Lung (tissue), 12 donors: ENCODE data around the gene ABHD16B. TPM values are rescaled to one million over a fixed set of nuclear protein-coding genes. Genes with fewer than 3 reads are reported as not detected.
A peak's percentile ranks its signal among the peaks of the same experiment; 100 is the strongest.

Experiments used
- ATAC-seq: fragments of 200-7000 bp; cut with Tn5 transposase; one replicate; pipeline ENCODE4 v1.9.1; 2020; ENCODE audit warnings: moderate number of reproducible peaks; ENCODE audit not compliant: insufficient read depth, low FRiP score
- DNase-seq, 3 donors: peaks; one replicate each; pipeline ENCODE4 v3.0.0-alpha.2; 2013 to 2017
- H3K27ac ChIP-seq, 2 donors: one replicate each; pipeline ENCODE4 v1.5.1; 2013; ENCODE audit warnings: mild to moderate bottlenecking in 2 of 2, moderate library complexity in 2 of 2, control low read depth in 1 of 2, inconsistent platforms in 1 of 2, low read depth in 1 of 2, low read length in 1 of 2
- H3K27me3 ChIP-seq, 3 donors: one replicate each; pipeline ENCODE4 v1.5.1; 2013; ENCODE audit warnings: low read length in 2 of 3; ENCODE audit not compliant: control insufficient read depth in 3 of 3, insufficient read depth in 3 of 3
- H3K36me3 ChIP-seq, 4 donors: one replicate each; pipeline ENCODE4 v1.5.1; 2013; ENCODE audit warnings: low read length in 4 of 4, mild to moderate bottlenecking in 1 of 4, moderate library complexity in 1 of 4; ENCODE audit not compliant: control insufficient read depth in 4 of 4, insufficient read depth in 4 of 4
- H3K4me1 ChIP-seq, 5 donors: one replicate each; pipeline ENCODE4 v1.5.1; 2013; ENCODE audit warnings: low read length in 5 of 5, mild to moderate bottlenecking in 2 of 5, moderate library complexity in 1 of 5; ENCODE audit not compliant: control insufficient read depth in 5 of 5, insufficient read depth in 5 of 5
- H3K4me3 ChIP-seq: one replicate; pipeline ENCODE4 v1.5.1; 2013; ENCODE audit warnings: mild to moderate bottlenecking, control low read depth, moderate library complexity
- H3K9ac ChIP-seq, 2 donors: one replicate each; pipeline ENCODE4 v1.5.1; 2013; ENCODE audit warnings: low read length in 2 of 2, control low read depth in 1 of 2; ENCODE audit not compliant: insufficient read depth in 1 of 2
- H3K9me3 ChIP-seq, 4 donors: one replicate each; pipeline ENCODE4 v1.5.1; 2013; ENCODE audit warnings: low read length in 3 of 4, mild to moderate bottlenecking in 1 of 4, moderate library complexity in 1 of 4; ENCODE audit not compliant: control insufficient read depth in 4 of 4, insufficient read depth in 3 of 4
- WGBS, 2 donors: extraction: QIAGEN DNeasy Blood & Tissue Kit; methylation state at CpG; one replicate each; pipeline ENCODE4 v1.1.7; 2013; 5-methylcytosine and 5-hydroxymethylcytosine counted together
- polyA plus RNA-seq, 2 donors: library from polyadenylated mRNA; stranded (reverse); fragments of 200-250 nt; gene quantifications; one replicate each; pipeline ENCODE4 v1.2.1, GENCODE V29; 2013
- total RNA-seq, 2 donors: library from RNA; depleted of rRNA in 1 of 2; stranded (reverse); fragments of >200 nt in 1 of 2; gene quantifications; one replicate each; pipeline ENCODE4 v1.2.1, GENCODE V29; 2014 to 2021
- TF ChIP-seq, protein P1 (sequence below): IDR thresholded peaks from 2 replicates; pipeline ENCODE4 v1.5.1; 2012; ENCODE audit warnings: mild to moderate bottlenecking; ENCODE audit errors: control extremely low read depth, extremely low read depth
- donor health status: control.
- donor health status: control.
- donor health status: Bipolar disorder and iron deficiency.
- donor health status: healthy.
- donor health status: DM: yes; HTN: yes; CAD: no.

Gene ABHD16B
- total and polyA plus RNA-seq, 4 donors: 0.89 to 1.5 TPM; not detected in 2

DNA sequence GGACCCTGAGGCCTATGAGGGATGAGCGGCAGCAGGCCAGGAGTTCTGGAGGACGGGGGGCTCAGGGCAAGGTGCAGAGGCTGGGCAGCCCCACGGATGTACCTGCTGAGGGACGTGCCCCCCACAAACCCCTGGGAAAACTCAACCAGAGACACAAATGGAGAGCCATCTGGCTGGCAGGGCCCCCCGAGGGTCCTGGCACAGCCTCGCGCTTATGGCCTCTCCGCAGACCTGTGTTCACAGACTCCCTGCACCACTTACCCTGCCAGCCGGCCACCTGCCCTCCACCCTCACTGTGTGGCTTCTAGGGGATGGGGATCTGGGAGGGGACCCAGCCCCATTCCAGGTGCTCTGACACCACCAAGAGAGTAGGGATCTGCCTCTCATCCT is 26.8 kb upstream of the ABHD16B start:
- Histone ChIP-seq H3K9me3 (no peaks in the 10 kb centered on the region), H3K36me3 (no peaks in the 10 kb centered on the region), H3K27me3 (peaks cover 0 to 7% (median 2%) of the 10 kb centered on the region in 3 donors), H3K9ac (no peak overlapping the region), H3K4me1 (peaks cover 0 to 28% (median 19%) of the 10 kb centered on the region in 5 donors), H3K27ac (peak overlapping the region in 1 of 2 donors; percentile 26), H3K4me3 (no peak overlapping the region)
- ATAC-seq (no peak), DNase-seq (no peak)
- TF ChIP-seq, protein P1, sequence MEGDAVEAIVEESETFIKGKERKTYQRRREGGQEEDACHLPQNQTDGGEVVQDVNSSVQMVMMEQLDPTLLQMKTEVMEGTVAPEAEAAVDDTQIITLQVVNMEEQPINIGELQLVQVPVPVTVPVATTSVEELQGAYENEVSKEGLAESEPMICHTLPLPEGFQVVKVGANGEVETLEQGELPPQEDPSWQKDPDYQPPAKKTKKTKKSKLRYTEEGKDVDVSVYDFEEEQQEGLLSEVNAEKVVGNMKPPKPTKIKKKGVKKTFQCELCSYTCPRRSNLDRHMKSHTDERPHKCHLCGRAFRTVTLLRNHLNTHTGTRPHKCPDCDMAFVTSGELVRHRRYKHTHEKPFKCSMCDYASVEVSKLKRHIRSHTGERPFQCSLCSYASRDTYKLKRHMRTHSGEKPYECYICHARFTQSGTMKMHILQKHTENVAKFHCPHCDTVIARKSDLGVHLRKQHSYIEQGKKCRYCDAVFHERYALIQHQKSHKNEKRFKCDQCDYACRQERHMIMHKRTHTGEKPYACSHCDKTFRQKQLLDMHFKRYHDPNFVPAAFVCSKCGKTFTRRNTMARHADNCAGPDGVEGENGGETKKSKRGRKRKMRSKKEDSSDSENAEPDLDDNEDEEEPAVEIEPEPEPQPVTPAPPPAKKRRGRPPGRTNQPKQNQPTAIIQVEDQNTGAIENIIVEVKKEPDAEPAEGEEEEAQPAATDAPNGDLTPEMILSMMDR: no peak
- 89 to 92% methylated on average over 9 of the region's 9 CpGs for WGBS, 2 donors

DNA sequence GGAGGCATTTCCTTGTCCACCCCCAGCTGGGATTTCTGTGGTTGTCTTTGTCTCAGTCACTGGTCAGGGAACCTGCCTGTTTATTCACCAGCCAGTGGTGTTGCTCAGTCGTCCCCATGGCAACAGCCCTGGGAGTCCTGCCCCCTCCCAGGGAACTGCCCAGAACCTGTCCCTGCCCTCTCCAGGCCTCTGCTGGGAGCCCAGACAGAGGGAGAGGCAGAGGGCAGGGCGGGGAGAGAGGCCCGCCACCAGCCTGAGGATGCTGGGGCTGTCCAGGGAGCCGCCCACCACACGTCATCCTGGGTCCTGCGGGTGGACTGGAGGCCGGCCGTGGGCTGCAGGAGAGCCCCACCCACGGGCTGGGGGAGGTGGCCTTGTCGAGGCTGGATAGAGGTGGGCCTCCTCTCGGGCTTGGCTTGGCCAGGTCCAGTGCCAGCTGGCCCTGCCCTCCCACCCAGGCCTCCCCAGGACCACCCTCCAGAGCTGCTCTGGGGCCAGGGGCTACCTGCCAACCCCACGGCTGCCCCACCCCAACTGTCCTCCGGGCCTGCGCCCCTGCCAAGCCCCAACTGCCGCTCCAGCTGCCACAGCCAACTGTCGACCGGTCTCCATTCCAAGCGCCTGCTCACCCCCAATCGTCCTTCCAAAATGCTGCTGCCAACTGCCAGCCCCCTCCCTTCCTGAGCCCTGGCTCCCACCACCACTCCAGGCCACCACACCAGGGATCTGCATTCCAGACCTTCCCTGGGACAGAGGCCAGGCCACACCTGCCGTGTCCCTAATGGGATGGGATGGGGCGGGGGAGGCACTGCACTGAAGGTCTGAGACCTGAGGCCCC is 26.1 kb upstream of the ABHD16B start:
- WGBS, 2 donors: 48 to 72% methylated on average over 20 to 21 of the region's 21 CpGs
- peak overlapping the region; percentile 12 to 62 for H3K27ac ChIP-seq
- TF ChIP-seq, protein P1: no peak

DNA sequence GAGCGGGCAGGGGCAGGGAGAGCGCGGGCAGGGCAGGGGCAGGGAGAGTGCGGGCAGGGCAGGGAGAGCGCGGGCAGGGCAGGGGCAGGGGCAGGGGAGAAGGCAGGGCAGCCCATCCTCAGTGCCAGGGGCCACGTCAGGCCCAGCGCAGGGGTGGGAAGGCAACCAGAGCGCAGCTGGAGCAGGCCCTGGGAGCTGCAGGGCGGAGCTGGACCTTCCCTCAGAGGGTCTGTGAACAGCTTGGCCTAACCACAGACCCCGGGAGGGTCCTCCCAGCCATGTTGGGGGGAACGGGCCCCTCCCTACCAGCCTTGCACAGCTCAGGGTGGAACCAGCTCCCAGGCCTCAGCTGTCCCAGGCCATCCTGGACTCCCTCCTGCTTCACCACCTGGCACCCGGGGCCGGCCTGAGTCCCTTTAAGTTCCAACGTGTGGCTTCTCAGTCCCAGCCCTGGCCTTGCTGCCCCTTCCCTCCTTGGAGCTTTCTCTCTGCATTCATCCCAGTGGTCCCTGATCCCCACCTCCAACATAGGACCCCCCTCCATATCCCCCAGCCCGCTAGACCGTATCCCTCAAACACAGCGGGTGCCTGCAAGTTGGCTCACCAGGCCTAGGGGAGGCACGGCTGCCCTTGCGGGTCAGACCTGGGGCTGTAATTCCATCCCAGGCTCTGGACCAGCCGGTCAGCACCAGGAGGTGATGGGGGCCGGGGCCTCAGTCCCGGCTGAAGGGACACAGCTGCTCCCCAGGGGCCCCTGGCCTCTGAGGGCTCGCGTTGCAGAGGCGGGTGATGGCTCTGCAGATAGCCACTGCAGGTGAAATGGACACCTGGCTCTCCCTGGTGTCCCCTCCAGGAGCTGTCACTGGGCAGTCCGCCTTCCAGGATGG is 24.6 kb upstream of the ABHD16B start:
- Histone ChIP-seq H3K36me3 (no peaks in the 10 kb centered on the region), H3K4me3 (no peak overlapping the region), H3K9ac (no peak overlapping the region), H3K4me1 (peaks cover 0 to 21% (median 19%) of the 10 kb centered on the region in 5 donors), H3K27ac (peak overlapping the region in 1 of 2 donors; percentile 12), H3K9me3 (no peaks in the 10 kb centered on the region), H3K27me3 (peaks cover 0 to 3% (median 0%) of the 10 kb centered on the region in 3 donors)
- ATAC-seq (no peak), DNase-seq (no peak)
- TF ChIP-seq, protein P1: no peak
- WGBS, 2 donors: 87 to 88% methylated on average over 20 to 27 of the region's 27 CpGs

More for the DNA sequence above, 26.1 kb upstream of the ABHD16B start:
- no peaks in the 10 kb centered on the region for H3K9me3 ChIP-seq
- no peak overlapping the region for H3K4me3 ChIP-seq
- H3K27me3 ChIP-seq: peaks cover 0 to 3% (median 0%) of the 10 kb centered on the region in 3 donors
- ATAC-seq: peak; percentile 81
- no peaks in the 10 kb centered on the region for H3K36me3 ChIP-seq
- H3K4me1 ChIP-seq: peaks cover 0 to 21% (median 19%) of the 10 kb centered on the region in 5 donors
- peak; percentile 88 to 90 (median 88) for DNase-seq
- H3K9ac ChIP-seq: no peak overlapping the region
